ENCODE measurements around the gene KYNU. TPM values are rescaled to one million over a fixed set of nuclear protein-coding genes. Genes with fewer than 3 reads are reported as not detected.

Gene KYNU
- total RNA-seq, 2 donors from 2014 or later = 0.34 to 1.1 TPM

DNA sequence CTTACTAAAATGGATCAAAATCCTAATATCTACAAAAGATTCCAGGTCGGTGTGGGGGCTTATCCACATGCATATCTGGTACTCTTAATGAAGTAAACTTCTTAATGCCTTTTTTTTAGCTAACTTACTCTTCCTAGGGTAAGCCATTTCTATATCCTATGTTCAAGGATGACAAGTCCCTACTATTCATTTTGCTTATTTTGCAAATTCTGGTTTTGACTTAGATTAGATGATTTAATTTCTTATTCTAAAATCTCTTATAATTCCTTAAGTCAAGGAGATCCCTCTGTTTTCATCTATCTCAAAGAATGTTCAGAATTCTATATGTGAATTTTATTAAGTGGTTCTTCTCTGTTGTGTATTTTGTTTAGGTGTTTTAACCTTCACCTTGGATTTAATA is 79.7 kb downstream of the KYNU start:
- intact Hi-C loops (cut with DNase I) = no loop called here
- 91% methylated on average over 1 of the region's 1 CpG for WGBS
- H3K9me3 ChIP-seq = no peaks in the 10 kb centered on the region

GRCh38 chr2:142961202-142961601 is 83.7 kb downstream of the KYNU start:
- Histone ChIP-seq H3K36me3 (no peaks in the 10 kb centered on the region), H3K27me3 (replicated peaks; ENCODE audit: insufficient read depth) (no peaks in the 10 kb centered on the region), H3K4me3 (no peak overlapping the region), H3K27ac (no peak overlapping the region), H3K9me3 (no peaks in the 10 kb centered on the region), H3K4me1 (replicated peaks) (no peaks in the 10 kb centered on the region)
- TF ChIP-seq POLR2AphosphoS5 (IDR thresholded peaks at IDR 0.05) = no peak
- TF ChIP-seq, protein P1, sequence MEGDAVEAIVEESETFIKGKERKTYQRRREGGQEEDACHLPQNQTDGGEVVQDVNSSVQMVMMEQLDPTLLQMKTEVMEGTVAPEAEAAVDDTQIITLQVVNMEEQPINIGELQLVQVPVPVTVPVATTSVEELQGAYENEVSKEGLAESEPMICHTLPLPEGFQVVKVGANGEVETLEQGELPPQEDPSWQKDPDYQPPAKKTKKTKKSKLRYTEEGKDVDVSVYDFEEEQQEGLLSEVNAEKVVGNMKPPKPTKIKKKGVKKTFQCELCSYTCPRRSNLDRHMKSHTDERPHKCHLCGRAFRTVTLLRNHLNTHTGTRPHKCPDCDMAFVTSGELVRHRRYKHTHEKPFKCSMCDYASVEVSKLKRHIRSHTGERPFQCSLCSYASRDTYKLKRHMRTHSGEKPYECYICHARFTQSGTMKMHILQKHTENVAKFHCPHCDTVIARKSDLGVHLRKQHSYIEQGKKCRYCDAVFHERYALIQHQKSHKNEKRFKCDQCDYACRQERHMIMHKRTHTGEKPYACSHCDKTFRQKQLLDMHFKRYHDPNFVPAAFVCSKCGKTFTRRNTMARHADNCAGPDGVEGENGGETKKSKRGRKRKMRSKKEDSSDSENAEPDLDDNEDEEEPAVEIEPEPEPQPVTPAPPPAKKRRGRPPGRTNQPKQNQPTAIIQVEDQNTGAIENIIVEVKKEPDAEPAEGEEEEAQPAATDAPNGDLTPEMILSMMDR (IDR thresholded peaks at IDR 0.05) = no peak
- TF ChIP-seq POLR2A (IDR thresholded peaks at IDR 0.05) = no peak
- 100% methylated on average over 1 of the region's 1 CpG for WGBS
- intact Hi-C loops (cut with DNase I) = no loop called here
- DNase-seq (ENCODE audit: low spot score) = no peak

More for the DNA sequence above, 79.7 kb downstream of the KYNU start:
- DNase-seq (ENCODE audit: low spot score) = no peak
- Histone ChIP-seq H3K4me1 (replicated peaks) (no peaks in the 10 kb centered on the region), H3K27ac (no peak overlapping the region), H3K36me3 (no peaks in the 10 kb centered on the region), H3K27me3 (replicated peaks; ENCODE audit: insufficient read depth) (no peaks in the 10 kb centered on the region), H3K4me3 (no peak overlapping the region)
- TF ChIP-seq POLR2A (IDR thresholded peaks at IDR 0.05) = no peak
- TF ChIP-seq POLR2AphosphoS5 (IDR thresholded peaks at IDR 0.05) = no peak
- TF ChIP-seq, protein P1 (IDR thresholded peaks at IDR 0.05) = no peak

DNA sequence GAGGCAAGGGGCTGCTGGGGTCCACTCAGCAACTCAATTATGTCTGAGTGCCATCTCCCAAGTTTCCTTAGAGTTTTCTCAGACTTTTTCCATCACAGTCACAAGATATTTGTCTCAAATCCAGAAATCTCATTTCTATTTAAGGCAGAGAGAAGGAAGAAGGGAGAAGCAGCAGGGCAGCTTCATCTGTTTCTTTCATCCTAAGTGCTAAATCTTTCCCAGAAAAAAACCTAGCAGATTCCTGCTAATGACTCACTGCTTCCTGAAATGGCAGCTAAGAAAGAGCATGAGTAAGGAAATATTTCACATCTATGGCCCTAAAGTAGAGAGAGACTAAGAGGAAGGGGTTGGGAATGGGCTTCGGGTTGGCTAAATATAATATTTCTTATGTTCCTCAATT is 88.0 kb downstream of the KYNU start:
- intact Hi-C loops (cut with DNase I) = no loop called here
- no peak overlapping the region for H3K27ac ChIP-seq
- H3K27me3 ChIP-seq (replicated peaks; ENCODE audit: insufficient read depth) = no peaks in the 10 kb centered on the region
- no peak for DNase-seq (ENCODE audit: low spot score)
- TF ChIP-seq, protein P1 (IDR thresholded peaks at IDR 0.05) = no peak
- TF ChIP-seq POLR2A (IDR thresholded peaks at IDR 0.05) (no peak), POLR2AphosphoS5 (IDR thresholded peaks at IDR 0.05) (no peak)
- no peak overlapping the region for H3K4me3 ChIP-seq
- WGBS = 100% methylated on average over 1 of the region's 1 CpG
- no peaks in the 10 kb centered on the region for H3K36me3 ChIP-seq
- H3K4me1 ChIP-seq (replicated peaks) = no peaks in the 10 kb centered on the region
- H3K9me3 ChIP-seq = no peaks in the 10 kb centered on the region

- H3K4me3 ChIP-seq = no peak overlapping the region
- intact Hi-C loops (cut with DNase I) = no loop called here
- no peaks in the 10 kb centered on the region for H3K36me3 ChIP-seq
- no peak for TF ChIP-seq POLR2AphosphoS5 (IDR thresholded peaks at IDR 0.05)
- TF ChIP-seq POLR2A (IDR thresholded peaks at IDR 0.05) = no peak
- TF ChIP-seq, protein P1 (IDR thresholded peaks at IDR 0.05) = no peak
- H3K4me1 ChIP-seq (replicated peaks) = no peaks in the 10 kb centered on the region
- no peak overlapping the region for H3K27ac ChIP-seq
- H3K9me3 ChIP-seq = no peaks in the 10 kb centered on the region
- H3K27me3 ChIP-seq (replicated peaks; ENCODE audit: insufficient read depth) = no peaks in the 10 kb centered on the region
- DNase-seq (ENCODE audit: low spot score) = no peak
Observed at GRCh38 chr2:142966284-142966683, 88.8 kb downstream of the KYNU start.

- Histone ChIP-seq H3K4me3 (no peak overlapping the region), H3K4me1 (replicated peaks) (no peaks in the 10 kb centered on the region), H3K9me3 (no peaks in the 10 kb centered on the region), H3K27me3 (replicated peaks; ENCODE audit: insufficient read depth) (no peaks in the 10 kb centered on the region), H3K27ac (no peak overlapping the region), H3K36me3 (no peaks in the 10 kb centered on the region)
- TF ChIP-seq POLR2AphosphoS5 (IDR thresholded peaks at IDR 0.05) (no peak), POLR2A (IDR thresholded peaks at IDR 0.05) (no peak)
- TF ChIP-seq, protein P1 (IDR thresholded peaks at IDR 0.05) = no peak
- no peak for DNase-seq (ENCODE audit: low spot score)
- intact Hi-C loops (cut with DNase I) = no loop called here
- 45% methylated on average over 1 of the region's 1 CpG for WGBS
Observed at GRCh38 chr2:142967060-142967459, 89.6 kb downstream of the KYNU start.
